GM12878 (cell line): Measurements from ENCODE around the gene SUPT3H. TPM values are rescaled to one million over a fixed set of nuclear protein-coding genes. Genes with fewer than 3 reads are reported as not detected.

ENCODE experiments used
- GATAD2B ChIP-seq: fragments of 450-650 bp; conservative IDR thresholded peaks from 2 replicates; pipeline ENCODE4 v1.6.1; 2017; ENCODE audit warnings: low read depth, mild to moderate bottlenecking, moderate library complexity
- SREBF2 ChIP-seq: IDR thresholded peaks from 2 replicates; pipeline ENCODE4 v1.6.1; 2012; ENCODE audit warnings: mild to moderate bottlenecking, low read length
- polyA plus RNA-seq, 11 experiments: library from polyadenylated mRNA; depleted of rRNA in 4 of 11; unstranded in 6 of 11; stranded (reverse) in 5 of 11; fragments of >200 nt; fragmentation: Nextera tagmentation in 4 of 11; fragmentation: Illumina TruSeq in 1 of 11; extraction: Ambion mirVana in 4 of 11; extraction: Trizol in 1 of 11; gene quantifications; 1 replicate in 1 of 11; 2 replicates in 10 of 11; pipeline versions ENCODE4 v1.2.1 to v1.2.3, GENCODE V29; 2011 to 2016; ENCODE audit warnings: inconsistent platforms in 2 of 11, missing spikeins in 2 of 11, low read depth in 1 of 11
- total RNA-seq, 4 experiments: library from RNA; depleted of rRNA in 3 of 4; stranded (reverse); fragments of >200 nt in 3 of 4; fragmentation: Illumina TruSeq in 1 of 4; extraction: Trizol in 1 of 4; gene quantifications; 2 replicates each; pipeline versions ENCODE4 v1.2.1 to v1.2.3, GENCODE V29; 2013 to 2021
- TF ChIP-seq, protein P1 (sequence below): fragments of 450-650 bp; IDR thresholded peaks from 2 replicates; pipeline ENCODE4 v1.6.1; 2017; ENCODE audit warnings: mild to moderate bottlenecking, moderate library complexity
- TF ChIP-seq, protein P2 (sequence below): fragments of 450-650 bp; IDR thresholded peaks from 2 replicates; pipeline ENCODE4 v1.6.1; 2017; ENCODE audit warnings: antibody characterized with exemption, mild to moderate bottlenecking, moderate library complexity
- TF ChIP-seq, protein P3 (sequence below): fragments of 450-650 bp; IDR thresholded peaks from 2 replicates; pipeline ENCODE4 v1.6.1; 2017; ENCODE audit warnings: low read depth, mild to moderate bottlenecking, moderate library complexity

SUPT3H gene
- total and polyA plus RNA-seq, 10 of the 15 experiments (the other 5 are each of a cell fraction or from before 2014, with no cell fraction given), result 0.51 to 3.7 (median 2.0) TPM

DNA sequence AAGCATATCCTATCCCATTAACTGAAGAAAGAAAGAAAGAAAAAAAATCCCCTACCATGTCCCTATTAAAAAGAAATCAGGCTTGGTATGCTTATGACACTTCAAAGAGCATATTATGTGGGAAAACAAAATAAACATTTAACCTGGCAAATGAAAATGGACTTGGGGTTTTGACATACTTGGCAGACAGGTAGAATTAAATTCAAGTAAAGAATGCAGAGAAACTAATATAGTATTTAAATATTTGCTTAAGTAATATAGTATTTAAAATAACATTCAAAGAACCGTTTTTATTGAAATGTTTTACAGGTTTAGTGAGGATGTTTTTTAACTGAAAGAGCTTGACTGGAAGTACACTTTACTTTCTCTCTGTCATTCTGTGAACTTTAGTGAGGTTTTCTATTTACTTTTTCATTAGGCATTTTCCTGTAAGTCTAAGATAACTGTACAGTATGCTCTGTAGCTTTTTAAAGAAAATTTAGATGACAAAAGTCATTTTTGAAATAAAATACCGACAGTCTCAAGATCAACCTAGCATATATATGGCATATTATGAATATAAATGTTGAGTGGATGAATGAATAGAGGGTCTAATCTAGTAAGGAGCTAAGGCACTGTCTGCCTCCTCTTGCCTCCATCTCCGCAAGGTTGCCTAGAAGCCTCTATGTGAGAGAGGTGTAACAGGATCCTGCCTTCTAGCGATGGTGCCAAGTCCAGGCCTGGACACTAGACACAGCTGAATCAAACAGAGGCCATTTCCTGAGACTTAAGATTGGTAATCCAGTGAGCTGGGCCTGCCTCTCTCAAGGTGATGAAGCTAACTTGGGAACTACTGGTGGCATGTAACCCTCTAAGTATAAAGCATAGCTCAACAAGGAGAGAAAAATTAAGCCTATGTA, 394.0 kb downstream of the SUPT3H start (continued):
- TF ChIP-seq, protein P1, sequence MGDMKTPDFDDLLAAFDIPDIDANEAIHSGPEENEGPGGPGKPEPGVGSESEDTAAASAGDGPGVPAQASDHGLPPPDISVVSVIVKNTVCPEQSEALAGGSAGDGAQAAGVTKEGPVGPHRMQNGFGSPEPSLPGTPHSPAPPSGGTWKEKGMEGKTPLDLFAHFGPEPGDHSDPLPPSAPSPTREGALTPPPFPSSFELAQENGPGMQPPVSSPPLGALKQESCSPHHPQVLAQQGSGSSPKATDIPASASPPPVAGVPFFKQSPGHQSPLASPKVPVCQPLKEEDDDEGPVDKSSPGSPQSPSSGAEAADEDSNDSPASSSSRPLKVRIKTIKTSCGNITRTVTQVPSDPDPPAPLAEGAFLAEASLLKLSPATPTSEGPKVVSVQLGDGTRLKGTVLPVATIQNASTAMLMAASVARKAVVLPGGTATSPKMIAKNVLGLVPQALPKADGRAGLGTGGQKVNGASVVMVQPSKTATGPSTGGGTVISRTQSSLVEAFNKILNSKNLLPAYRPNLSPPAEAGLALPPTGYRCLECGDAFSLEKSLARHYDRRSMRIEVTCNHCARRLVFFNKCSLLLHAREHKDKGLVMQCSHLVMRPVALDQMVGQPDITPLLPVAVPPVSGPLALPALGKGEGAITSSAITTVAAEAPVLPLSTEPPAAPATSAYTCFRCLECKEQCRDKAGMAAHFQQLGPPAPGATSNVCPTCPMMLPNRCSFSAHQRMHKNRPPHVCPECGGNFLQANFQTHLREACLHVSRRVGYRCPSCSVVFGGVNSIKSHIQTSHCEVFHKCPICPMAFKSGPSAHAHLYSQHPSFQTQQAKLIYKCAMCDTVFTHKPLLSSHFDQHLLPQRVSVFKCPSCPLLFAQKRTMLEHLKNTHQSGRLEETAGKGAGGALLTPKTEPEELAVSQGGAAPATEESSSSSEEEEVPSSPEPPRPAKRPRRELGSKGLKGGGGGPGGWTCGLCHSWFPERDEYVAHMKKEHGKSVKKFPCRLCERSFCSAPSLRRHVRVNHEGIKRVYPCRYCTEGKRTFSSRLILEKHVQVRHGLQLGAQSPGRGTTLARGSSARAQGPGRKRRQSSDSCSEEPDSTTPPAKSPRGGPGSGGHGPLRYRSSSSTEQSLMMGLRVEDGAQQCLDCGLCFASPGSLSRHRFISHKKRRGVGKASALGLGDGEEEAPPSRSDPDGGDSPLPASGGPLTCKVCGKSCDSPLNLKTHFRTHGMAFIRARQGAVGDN, result no peak
- TF ChIP-seq, protein P2, sequence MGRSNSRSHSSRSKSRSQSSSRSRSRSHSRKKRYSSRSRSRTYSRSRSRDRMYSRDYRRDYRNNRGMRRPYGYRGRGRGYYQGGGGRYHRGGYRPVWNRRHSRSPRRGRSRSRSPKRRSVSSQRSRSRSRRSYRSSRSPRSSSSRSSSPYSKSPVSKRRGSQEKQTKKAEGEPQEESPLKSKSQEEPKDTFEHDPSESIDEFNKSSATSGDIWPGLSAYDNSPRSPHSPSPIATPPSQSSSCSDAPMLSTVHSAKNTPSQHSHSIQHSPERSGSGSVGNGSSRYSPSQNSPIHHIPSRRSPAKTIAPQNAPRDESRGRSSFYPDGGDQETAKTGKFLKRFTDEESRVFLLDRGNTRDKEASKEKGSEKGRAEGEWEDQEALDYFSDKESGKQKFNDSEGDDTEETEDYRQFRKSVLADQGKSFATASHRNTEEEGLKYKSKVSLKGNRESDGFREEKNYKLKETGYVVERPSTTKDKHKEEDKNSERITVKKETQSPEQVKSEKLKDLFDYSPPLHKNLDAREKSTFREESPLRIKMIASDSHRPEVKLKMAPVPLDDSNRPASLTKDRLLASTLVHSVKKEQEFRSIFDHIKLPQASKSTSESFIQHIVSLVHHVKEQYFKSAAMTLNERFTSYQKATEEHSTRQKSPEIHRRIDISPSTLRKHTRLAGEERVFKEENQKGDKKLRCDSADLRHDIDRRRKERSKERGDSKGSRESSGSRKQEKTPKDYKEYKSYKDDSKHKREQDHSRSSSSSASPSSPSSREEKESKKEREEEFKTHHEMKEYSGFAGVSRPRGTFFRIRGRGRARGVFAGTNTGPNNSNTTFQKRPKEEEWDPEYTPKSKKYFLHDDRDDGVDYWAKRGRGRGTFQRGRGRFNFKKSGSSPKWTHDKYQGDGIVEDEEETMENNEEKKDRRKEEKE, result no peak
- TF ChIP-seq, protein P3, sequence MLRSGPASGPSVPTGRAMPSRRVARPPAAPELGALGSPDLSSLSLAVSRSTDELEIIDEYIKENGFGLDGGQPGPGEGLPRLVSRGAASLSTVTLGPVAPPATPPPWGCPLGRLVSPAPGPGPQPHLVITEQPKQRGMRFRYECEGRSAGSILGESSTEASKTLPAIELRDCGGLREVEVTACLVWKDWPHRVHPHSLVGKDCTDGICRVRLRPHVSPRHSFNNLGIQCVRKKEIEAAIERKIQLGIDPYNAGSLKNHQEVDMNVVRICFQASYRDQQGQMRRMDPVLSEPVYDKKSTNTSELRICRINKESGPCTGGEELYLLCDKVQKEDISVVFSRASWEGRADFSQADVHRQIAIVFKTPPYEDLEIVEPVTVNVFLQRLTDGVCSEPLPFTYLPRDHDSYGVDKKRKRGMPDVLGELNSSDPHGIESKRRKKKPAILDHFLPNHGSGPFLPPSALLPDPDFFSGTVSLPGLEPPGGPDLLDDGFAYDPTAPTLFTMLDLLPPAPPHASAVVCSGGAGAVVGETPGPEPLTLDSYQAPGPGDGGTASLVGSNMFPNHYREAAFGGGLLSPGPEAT, result no peak
- TF ChIP-seq SREBF2 (no peak), GATAD2B (no peak)
